GM15510 (cell line): ENCODE measurements around the gene NDUFA13.

Experiments
- POLR2A ChIP-seq: IDR thresholded peaks from 3 replicates; pipeline ENCODE4 v1.6.1; 2011; ENCODE audit warnings: borderline replicate concordance; ENCODE audit not compliant: insufficient read length; ENCODE audit errors: extremely low read depth

Gene NDUFA13

DNA sequence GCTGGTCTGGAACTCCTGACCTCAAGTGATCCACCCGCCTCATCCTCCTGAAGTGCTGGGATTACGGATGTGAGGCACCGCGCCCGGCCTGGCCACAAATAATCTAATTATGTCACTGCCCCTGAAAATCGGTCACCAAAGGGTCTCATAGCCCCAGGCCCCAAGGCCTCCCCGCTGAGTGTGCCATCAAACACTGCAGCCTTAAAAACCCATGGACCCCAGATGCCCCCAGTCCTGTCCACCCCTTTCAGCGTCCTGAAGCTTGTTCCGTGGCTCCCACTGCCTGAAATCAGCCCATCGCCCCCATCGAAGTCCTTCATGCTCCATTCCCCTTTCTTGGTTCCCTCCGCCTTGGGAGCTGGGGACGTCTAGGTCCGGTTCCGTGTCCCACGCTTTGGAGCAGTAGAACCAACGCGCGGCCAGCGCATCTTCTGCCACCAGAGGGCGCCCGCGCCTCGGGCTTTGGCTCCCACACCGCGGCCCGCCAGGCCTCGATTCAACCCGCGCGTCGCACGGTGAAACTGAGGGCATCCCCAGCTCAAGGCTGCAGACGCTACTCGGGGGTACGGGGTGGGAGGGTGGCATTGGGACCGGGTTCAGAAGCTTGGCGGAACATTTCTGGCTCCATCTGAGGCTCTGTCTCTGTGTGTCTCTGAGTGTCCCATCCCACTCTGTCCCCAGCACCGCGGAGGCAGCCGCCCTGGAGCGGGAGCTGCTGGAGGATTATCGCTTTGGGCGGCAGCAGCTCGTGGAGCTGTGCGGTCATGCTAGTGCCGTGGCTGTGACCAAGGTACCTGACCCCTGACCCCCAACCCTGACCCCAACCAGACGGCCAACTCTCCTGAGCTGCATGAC, 16.2 kb downstream of the NDUFA13 start:
- TF ChIP-seq POLR2A = no peak

DNA sequence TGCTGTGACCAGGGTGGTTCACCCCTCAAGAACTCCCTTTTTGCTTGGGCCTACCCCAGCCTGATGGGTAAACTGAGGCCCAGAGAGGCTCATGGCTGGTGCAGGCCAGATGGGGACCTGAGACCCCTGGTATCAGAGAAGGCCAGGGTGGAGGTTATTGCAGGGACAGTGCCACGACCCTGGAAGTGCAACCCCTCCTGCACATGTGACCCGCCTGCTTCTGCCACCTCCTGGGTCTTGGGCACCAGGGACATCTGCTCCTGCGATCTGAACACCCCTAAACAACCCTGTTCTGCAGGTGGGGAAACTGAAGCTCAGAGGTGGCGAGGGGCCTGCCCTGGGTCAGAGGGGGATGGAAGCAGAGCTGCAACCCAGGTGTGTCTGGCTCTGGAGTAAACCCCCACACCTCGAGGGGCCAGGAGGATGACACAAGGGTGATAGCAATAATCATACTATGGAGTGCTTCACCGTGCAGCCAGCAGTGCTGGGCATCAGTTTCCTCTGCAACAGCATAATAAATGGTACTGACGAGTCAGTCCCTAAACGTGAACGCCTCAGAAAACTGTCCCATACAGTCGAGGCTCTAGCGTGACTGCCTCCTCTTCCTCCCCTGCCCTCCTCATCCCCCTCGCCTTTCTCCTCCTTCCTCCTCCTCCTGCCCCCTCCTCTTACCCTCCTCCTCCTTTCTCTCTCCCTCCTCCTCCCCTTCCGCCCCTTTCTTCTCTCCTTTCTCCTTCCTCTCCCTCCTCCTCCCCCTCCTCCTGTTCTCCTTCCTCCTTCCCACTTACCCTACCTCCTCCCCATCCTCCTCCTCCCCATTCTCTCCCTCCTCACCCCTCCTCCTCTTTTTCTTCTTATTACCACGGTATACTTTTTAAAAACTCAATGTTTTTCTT, 17.0 kb downstream of the NDUFA13 start:
- TF ChIP-seq POLR2A = no peak

DNA sequence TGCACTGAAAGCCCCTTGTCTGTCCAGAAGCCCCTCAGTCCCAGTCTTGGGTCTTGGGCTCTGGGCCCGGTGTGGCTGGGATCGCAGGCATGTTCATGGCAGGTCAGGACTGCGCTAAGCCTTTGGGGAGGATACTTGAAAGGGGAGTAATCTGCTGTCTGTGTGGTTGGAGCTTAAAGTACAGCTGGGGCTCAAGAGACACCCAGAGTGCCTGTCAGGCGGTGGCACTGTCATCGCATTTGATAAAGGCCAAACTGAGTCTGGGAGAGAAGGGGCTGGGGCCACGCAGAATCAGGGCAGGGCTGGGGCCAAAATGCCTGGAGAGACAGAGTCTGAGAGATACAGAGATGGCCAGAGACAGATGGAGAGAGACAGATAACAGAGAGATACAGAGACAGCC, 17.8 kb downstream of the NDUFA13 start:
- TF ChIP-seq POLR2A = no peak

DNA sequence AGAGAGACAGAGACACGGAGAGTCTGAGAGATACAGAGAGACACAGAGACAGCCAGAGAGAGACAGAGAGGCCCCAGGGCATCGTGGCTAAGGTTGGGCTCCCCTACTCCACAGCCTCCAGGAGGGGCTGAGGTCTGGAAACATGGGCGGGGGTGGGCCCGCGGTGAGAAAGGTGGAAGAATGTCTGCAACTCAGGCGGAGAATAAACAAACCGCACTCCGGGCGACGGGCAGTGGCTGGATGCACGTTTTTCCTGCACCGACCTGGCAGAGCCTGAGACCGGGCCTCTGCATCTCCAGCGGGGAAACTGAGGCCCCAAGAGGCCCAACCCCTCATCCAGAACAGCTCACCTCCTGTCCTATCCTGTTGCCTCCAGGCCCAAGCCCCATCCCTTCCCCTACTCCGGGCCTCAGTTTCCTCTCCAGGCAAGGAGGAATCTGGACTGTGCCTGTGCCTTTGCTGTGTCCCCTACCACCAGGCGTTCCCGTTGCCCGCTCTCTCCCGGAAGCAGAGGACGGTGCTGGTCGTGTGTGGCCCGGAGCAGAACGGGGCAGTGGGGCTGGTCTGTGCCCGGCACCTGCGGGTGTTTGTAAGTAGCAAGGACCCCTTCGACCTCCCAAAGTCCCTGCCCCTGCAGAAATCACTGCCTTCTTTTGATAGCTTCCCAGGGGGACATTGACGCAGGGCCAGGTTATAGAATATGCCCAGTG, 18.7 kb downstream of the NDUFA13 start:
- no peak for TF ChIP-seq POLR2A

DNA sequence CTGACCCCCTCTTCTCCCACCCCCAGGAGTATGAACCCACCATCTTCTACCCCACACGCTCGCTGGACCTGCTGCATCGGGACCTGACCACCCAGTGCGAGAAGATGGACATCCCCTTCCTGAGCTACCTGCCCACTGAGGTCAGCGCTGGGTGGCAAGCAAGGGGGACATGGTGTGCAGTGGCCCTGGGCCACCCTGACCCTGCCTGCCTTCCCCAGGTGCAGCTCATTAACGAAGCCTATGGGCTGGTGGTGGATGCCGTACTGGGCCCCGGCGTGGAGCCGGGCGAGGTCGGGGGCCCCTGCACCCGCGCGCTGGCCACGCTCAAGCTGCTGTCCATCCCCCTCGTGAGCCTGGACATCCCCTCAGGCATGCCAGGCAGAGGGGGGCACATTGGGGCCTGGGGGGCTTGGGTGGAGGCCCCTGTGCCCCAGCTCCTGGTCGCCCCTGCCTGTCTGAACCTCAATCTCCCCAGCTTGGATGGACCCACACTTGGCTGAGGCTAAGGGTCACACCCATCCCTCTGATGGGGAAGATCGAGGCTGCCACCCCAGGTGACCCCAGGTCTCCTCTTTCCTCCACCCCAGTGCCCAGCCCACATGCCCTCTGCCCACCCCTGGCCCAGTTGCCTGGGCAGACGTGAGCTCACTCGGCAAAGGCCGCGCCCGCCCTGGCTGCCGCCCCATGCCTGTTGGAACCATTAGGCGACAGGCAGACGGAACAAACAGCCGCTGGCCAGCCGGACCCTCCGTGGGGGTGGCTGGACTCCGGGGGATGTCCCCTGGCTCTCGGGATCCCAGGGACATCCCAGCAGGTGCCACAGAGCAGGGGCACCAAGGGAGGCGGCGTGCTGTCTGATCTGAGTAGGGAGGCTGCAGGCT, 19.5 kb downstream of the NDUFA13 start:
- no peak for TF ChIP-seq POLR2A

DNA sequence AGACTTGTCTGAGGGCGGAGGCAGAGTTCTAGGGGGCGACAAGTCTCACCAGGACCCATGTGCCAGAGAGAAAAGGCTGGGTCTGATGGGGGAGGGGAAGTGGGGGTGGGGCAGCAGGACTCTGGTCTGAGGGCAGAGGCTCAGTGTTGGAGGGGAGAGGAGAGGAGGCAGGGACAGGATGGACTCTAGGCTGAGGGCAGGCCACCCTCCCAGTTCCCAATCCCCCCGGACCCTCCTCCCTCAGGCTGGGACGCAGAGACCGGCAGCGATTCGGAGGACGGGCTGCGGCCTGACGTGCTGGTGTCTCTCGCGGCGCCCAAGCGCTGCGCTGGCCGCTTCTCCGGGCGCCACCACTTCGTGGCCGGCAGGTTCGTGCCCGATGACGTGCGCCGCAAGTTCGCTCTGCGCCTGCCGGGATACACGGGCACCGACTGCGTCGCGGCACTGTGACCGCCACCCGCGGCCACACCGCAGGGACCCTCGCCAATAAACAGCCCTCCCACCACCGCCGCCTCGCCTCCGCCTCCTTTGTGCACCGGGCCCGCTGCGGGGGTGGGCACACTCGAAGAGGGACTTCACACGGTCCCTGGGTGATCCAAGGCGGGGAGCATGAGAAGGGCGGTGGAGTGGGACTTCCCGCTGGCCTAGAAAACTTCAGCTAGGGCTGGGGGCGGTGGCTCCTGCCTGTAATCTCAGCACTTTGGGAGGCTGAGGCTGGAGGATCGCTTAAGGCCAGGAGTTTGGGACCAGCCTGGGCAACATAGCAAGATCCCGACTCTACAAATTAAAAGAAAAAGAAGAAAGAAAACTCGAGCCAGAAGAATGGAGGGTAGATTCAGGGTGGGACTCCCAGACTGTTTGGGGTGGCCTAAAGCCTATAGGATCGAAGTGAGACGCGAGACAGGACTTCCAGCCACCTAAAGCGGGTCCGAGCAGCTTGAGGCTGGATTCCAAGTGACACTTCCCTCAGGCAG, 21.3 kb downstream of the NDUFA13 start:
- TF ChIP-seq POLR2A = no peak

DNA sequence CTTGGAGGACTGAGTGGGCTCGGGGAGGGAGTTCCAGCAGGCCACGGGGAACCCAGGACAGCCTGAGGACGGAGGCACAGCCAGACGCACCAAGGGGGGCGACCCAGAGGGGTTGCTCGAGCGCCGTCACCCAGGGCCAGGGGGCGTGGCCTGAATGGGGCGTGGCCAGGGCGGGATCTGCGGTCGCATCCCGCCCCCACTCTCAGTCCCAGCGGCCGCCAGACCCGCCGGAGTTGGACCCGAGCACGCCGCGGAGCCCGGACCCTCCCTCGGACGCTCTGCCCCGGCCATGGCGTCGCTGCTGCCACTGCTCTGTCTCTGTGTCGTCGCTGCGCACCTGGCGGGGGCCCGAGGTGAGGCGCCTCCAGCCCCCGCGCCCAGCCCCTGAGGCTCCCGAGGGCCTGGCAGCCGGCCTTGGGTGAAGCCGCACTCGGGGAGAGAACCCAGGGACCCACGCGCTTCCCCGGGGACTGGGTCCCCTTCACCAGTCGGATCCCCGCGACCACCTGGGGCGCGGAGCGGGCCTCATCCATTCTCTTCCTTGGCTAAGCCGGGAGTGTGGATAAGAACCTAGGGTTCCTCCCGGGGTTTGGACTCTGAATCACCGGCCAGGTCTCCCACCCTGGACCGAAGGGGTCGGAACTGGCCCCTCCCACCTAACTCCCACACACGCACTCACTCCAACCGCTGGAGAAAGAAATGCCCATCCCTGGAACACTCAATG, 22.2 kb downstream of the NDUFA13 start, which contains the start of gene CILP2:
TSS of gene CILP2 (plus strand) at position 205 of the 724 bp plus-strand sequence. CDS start at position 290, 85 bp downstream.
- TF ChIP-seq POLR2A = no peak

DNA sequence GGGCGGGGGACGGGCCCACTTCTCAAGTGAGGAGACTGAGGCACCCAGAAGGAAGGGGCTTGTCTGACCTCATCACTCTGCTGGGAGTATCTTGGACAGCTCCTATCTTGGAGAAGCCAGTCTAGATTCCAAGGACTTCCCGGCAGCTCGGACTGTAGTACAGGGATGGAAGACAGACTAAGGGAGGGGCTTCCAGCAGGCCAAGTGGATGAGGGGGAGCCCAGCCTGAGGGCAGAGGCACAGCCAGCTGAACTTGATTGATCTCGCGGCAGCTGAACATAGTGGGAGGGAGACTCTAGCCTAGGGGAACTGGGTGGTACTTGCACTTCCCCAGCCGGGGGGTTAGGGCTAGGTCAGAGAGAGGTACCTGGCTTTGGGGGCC, 22.8 kb downstream of the NDUFA13 start:
- no peak for TF ChIP-seq POLR2A

DNA sequence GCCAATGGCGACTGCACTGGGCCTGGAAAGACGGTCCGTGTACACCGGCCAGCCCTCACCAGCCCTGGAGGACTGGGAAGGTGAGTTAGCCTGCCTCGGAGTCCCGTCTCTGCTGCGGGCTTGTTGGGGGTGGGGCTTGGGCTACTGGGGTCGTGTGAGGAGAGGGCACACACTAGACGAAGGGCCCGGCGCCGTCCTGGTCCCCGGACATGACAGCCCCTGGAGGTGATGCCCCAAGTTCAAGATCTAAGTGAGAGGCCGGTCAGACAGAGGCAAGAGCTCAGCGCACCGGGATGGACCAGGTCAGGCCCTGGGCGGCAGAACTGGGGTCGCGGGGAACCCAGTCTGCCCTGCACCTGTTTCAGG, 23.7 kb downstream of the NDUFA13 start:
- no peak for TF ChIP-seq POLR2A

DNA sequence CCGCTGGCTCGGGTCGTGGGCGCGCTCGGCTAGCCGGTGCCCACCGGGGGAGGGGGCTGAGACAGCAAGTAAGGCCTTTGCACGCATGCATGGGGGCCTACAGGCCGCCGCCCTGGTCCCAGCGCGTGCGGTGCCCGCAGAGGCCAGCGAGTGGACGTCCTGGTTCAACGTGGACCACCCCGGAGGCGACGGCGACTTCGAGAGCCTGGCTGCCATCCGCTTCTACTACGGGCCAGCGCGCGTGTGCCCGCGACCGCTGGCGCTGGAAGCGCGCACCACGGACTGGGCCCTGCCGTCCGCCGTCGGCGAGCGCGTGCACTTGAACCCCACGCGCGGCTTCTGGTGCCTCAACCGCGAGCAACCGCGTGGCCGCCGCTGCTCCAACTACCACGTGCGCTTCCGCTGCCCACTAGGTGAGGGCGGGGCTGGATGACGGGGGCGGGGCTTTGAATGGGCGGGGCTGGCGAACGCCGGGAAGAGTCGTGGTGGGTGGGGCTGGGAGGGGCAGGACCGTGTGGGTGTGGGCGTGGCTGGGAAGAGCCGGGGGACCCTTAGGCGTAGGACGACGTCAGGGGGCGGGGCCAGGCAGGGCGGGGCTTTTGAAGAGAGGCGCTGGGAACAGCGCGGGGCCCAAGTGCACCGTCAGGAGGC, 24.2 kb downstream of the NDUFA13 start:
- no peak for TF ChIP-seq POLR2A

DNA sequence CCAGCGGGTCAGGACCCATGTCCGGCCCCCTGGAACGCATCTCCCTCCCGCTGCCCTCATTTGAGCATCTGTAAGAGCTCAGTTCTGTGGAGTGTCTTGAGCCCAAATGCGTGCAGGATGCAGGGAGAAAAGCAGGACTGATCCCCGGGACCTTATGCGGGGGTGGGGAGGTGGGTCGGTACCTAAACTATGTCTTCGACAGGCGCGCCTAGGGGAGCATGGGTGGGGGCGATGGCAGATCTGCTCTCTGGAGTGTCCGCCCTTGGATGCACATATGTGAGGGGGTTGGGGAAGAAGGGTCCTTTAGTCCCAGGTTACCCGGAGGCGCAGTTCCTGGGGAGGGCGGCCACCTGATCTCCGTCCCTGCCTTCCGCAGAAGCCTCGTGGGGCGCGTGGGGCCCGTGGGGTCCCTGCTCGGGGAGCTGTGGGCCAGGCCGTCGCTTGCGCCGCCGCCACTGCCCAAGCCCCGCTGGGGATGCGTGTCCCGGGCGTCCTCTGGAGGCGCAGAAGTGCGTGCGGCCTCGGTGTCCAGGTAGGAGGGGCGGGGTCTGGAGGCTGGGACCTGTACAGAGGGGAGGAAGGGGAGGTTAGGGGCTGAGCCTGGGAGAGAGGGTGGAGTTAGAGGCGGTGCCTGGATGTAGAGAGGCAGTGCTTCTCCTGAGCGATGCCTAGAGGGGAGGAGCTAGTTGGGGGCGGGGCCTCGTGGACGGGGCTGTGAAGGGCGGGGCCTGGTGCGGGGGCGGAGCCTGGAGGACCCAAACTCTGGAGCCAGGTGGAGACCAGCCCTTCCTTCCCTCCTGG, 24.9 kb downstream of the NDUFA13 start:
- TF ChIP-seq POLR2A = no peak
